H1 (cell line): Measurements from ENCODE around the gene MPC1. TPM values are rescaled to one million over a fixed set of nuclear protein-coding genes. Genes with fewer than 3 reads are reported as not detected.

Experiments used
- CTCF ChIA-PET: fragments of 300-600 bp; sonication (Branson Sonifier 250); formaldehyde crosslinking; loops from one replicate; lab custom pipeline; 2021; ENCODE audit not compliant: partially characterized antibody; lab: Charles Lee
- POLR2A ChIA-PET: fragments of 300-600 bp; sonication (Branson Sonifier 250); formaldehyde crosslinking; loops from one replicate; lab custom pipeline; 2021; ENCODE audit warnings: inconsistent platforms; ENCODE audit not compliant: partially characterized antibody; lab: Charles Lee
- DNase-seq, 2 experiments: peaks; one replicate each; pipeline versions ENCODE4 v3.0.0 to v3.0.0-alpha.2; 2010 to 2022; ENCODE audit warnings: low spot score in 2 of 2, low read depth in 1 of 2, mixed read lengths in 1 of 2
- FAIRE-seq: peaks from 2 replicates; lab custom pipeline; 2011; peaks lifted over from hg19 to GRCh38; lab: Jason Lieb, UNC
- H2AFZ ChIP-seq: 2 replicates; pipeline ENCODE4 v1.8.1; 2012; ENCODE audit warnings: low read length, inconsistent platforms
- H2AK5ac ChIP-seq: 2 replicates; pipeline ENCODE4 v1.6.1; 2013; ENCODE audit warnings: low read depth, low read length
- H2BK120ac ChIP-seq: replicated peaks from 2 replicates; pipeline ENCODE3; 2013; ENCODE audit warnings: low read depth, low read length, inconsistent platforms
- H2BK12ac ChIP-seq: 2 replicates; pipeline ENCODE4 v1.6.1; 2013; ENCODE audit warnings: low read depth, low read length
- H2BK15ac ChIP-seq: 2 replicates; pipeline ENCODE4 v1.6.1; 2013; ENCODE audit warnings: low read length
- H2BK20ac ChIP-seq: 2 replicates; pipeline ENCODE4 v1.6.1; 2013; ENCODE audit warnings: low read length
- H2BK5ac ChIP-seq: 2 replicates; pipeline ENCODE4 v1.6.1; 2013; ENCODE audit warnings: low read depth, low read length
- H3K14ac ChIP-seq: 2 replicates; pipeline ENCODE4 v1.6.1; 2013; ENCODE audit warnings: inconsistent platforms; ENCODE audit not compliant: insufficient read length
- H3K18ac ChIP-seq: 2 replicates; pipeline ENCODE4 v1.6.1; 2013; ENCODE audit warnings: low read length; ENCODE audit errors: extremely low read depth
- H3K23ac ChIP-seq: 2 replicates; pipeline ENCODE4 v1.6.1; 2013; ENCODE audit warnings: inconsistent platforms; ENCODE audit not compliant: insufficient read length
- H3K23me2 ChIP-seq: 2 replicates; pipeline ENCODE4 v1.6.1; 2013; ENCODE audit warnings: low read depth, low read length
- H3K27ac ChIP-seq: 2 replicates; pipeline ENCODE4 v1.6.1; 2011; ENCODE audit warnings: low read depth, low read length, inconsistent platforms
- H3K27me3 ChIP-seq, 4 experiments: replicated peaks in 1 of 4; 1 replicate in 1 of 4; 2 replicates in 3 of 4; pipeline versions ENCODE4 v1.6.1 to v1.8.1; 2011 to 2013; ENCODE audit warnings: low read length in 3 of 4, mild to moderate bottlenecking in 3 of 4, inconsistent platforms in 2 of 4, mixed read lengths in 2 of 4, moderate library complexity in 1 of 4; ENCODE audit not compliant: control insufficient read depth in 3 of 4, insufficient read depth in 3 of 4; ENCODE audit errors: extremely low read depth in 1 of 4
- H3K36me3 ChIP-seq, 4 experiments: 2 replicates each; pipeline versions ENCODE4 v1.6.1 to v1.8.1; 2011 to 2013; ENCODE audit warnings: mild to moderate bottlenecking in 4 of 4, low read length in 3 of 4, moderate library complexity in 2 of 4, control low read depth in 1 of 4, inconsistent platforms in 1 of 4; ENCODE audit not compliant: insufficient read depth in 4 of 4, control insufficient read depth in 2 of 4
- H3K4ac ChIP-seq: replicated peaks from 2 replicates; pipeline ENCODE3; 2013; ENCODE audit warnings: low read length, low read depth, mixed read lengths, inconsistent platforms; ENCODE audit not compliant: insufficient read length
- H3K4me1 ChIP-seq, 4 experiments: replicated peaks in 1 of 4; 1 replicate in 1 of 4; 2 replicates in 3 of 4; pipeline versions ENCODE4 v1.6.1 to v1.8.1; 2011 to 2013; ENCODE audit warnings: low read length in 3 of 4, inconsistent platforms in 2 of 4, mixed read lengths in 1 of 4; ENCODE audit not compliant: insufficient read depth in 4 of 4, control insufficient read depth in 3 of 4
- H3K4me2 ChIP-seq, 2 experiments: 2 replicates each; pipeline versions ENCODE4 v1.6.1 to v1.8.1; 2011 to 2013; ENCODE audit warnings: low read depth in 2 of 2, low read length in 2 of 2, control low read depth in 1 of 2, inconsistent platforms in 1 of 2, mild to moderate bottlenecking in 1 of 2; ENCODE audit not compliant: insufficient read depth in 1 of 2
- H3K4me3 ChIP-seq, 4 experiments: fragments of 200-600, 300-600 bp in 1 of 4; sonication (generic), shearing (Covaris generic), sonication (Bioruptor Twin) in 1 of 4; 2 replicates each; pipeline versions ENCODE4 v1.5.1 to v1.8.1; 2011 to 2016; ENCODE audit warnings: low read length in 4 of 4, low read depth in 3 of 4, control low read depth in 2 of 4, inconsistent platforms in 2 of 4, mild to moderate bottlenecking in 2 of 4, mixed read lengths in 1 of 4, moderate library complexity in 1 of 4; ENCODE audit not compliant: insufficient read depth in 2 of 4; ENCODE audit errors: extremely low read depth in 1 of 4
- H3K56ac ChIP-seq: replicated peaks from 2 replicates; pipeline ENCODE3; 2013; ENCODE audit warnings: low read depth, mild to moderate bottlenecking, mixed read lengths, low read length, inconsistent platforms; ENCODE audit not compliant: insufficient read length
- H3K79me1 ChIP-seq: 2 replicates; pipeline ENCODE4 v1.6.1; 2013; ENCODE audit warnings: low read depth, low read length, control low read depth
- H3K79me2 ChIP-seq, 2 experiments: 2 replicates each; pipeline versions ENCODE4 v1.6.1 to v1.8.1; 2012 to 2013; ENCODE audit warnings: low read length in 2 of 2, mild to moderate bottlenecking in 2 of 2, inconsistent platforms in 1 of 2; ENCODE audit not compliant: insufficient read depth in 2 of 2, control insufficient read depth in 1 of 2
- H3K9ac ChIP-seq, 4 experiments: replicated peaks in 1 of 4; 1 replicate in 1 of 4; 2 replicates in 3 of 4; pipeline versions ENCODE4 v1.6.1 to v1.8.1; 2011 to 2013; ENCODE audit warnings: low read depth in 3 of 4, low read length in 3 of 4, control low read depth in 2 of 4, mild to moderate bottlenecking in 2 of 4, moderate library complexity in 2 of 4, inconsistent platforms in 1 of 4; ENCODE audit errors: extremely low read depth in 1 of 4
- H3K9me3 ChIP-seq, 2 experiments: 2 replicates each; pipeline versions ENCODE4 v1.6.1 to v1.8.1; 2012 to 2013; ENCODE audit warnings: mild to moderate bottlenecking in 2 of 2, moderate library complexity in 2 of 2, control low read depth in 1 of 2, inconsistent platforms in 1 of 2, low read depth in 1 of 2, low read length in 1 of 2, mixed read lengths in 1 of 2; ENCODE audit not compliant: insufficient read depth in 2 of 2
- H4K20me1 ChIP-seq, 2 experiments: replicated peaks in 1 of 2; 2 replicates each; pipeline versions ENCODE3 to v1.8.1; 2011 to 2013; ENCODE audit warnings: inconsistent platforms in 2 of 2, low read length in 2 of 2, mild to moderate bottlenecking in 1 of 2; ENCODE audit not compliant: insufficient read depth in 2 of 2, control insufficient read depth in 1 of 2
- H4K5ac ChIP-seq: 2 replicates; pipeline ENCODE4 v1.6.1; 2013; ENCODE audit warnings: low read length, low read depth, mixed read lengths, inconsistent platforms; ENCODE audit not compliant: insufficient read length
- H4K8ac ChIP-seq: 2 replicates; pipeline ENCODE4 v1.8.0; 2013; ENCODE audit warnings: mild to moderate bottlenecking, moderate library complexity, low read length, inconsistent platforms; ENCODE audit not compliant: insufficient read depth; ENCODE audit errors: extremely low read depth
- H4K91ac ChIP-seq: replicated peaks from 2 replicates; pipeline ENCODE3; 2013; ENCODE audit warnings: low read length, mixed read lengths, inconsistent platforms; ENCODE audit not compliant: insufficient read length
- NRF1 ChIP-seq: IDR thresholded peaks from 2 replicates; pipeline ENCODE4 v1.6.1; 2011; ENCODE audit warnings: mild to moderate bottlenecking, low read depth, low read length, improper control_type of control experiment
- WGBS, 2 experiments: shearing (Covaris generic) in 1 of 2; methylation state at CpG; one replicate each; pipeline versions ENCODE4 v1.1.6 to v1.1.7; 2013 to 2015; ENCODE audit warnings: low lambda C conversion rate in 2 of 2, mixed read lengths in 2 of 2, inconsistent platforms in 1 of 2, low coverage in 1 of 2, missing lambda C conversion rate in 1 of 2; ENCODE audit not compliant: insufficient replicate concordance in 2 of 2, insufficient coverage in 1 of 2, insufficient read length in 1 of 2; ENCODE audit errors: extremely low coverage in 1 of 2, missing lambda C conversion rate in 1 of 2; 5-methylcytosine and 5-hydroxymethylcytosine counted together
- polyA plus RNA-seq, 7 experiments: library from polyadenylated mRNA; depleted of rRNA in 3 of 7; stranded (reverse) in 5 of 7; unstranded in 2 of 7; fragments of >200 nt in 5 of 7; fragments of 200-250 nt in 2 of 7; gene quantifications; 1 replicate in 5 of 7; 2 replicates in 1 of 7; 4 replicates in 1 of 7; pipeline versions ENCODE4 v1.2.1 to v1.2.3, GENCODE V29; 2011 to 2013; ENCODE audit warnings: missing spikeins in 2 of 7, mixed read lengths in 2 of 7
- total RNA-seq: library from RNA; stranded (reverse); fragmentation: NEBNext Ultra II Directional; extraction: Animal tissue kit (Norgen Biotek cat#: 25700); gene quantifications from 2 replicates; pipeline ENCODE4 v1.2.1, GENCODE V29; 2021

The MPC1 gene
- total and polyA plus RNA-seq, 2 of the 8 experiments (the other 6 are each of a cell fraction or from before 2014, with no cell fraction given): 10.2 to 12.6 TPM

DNA sequence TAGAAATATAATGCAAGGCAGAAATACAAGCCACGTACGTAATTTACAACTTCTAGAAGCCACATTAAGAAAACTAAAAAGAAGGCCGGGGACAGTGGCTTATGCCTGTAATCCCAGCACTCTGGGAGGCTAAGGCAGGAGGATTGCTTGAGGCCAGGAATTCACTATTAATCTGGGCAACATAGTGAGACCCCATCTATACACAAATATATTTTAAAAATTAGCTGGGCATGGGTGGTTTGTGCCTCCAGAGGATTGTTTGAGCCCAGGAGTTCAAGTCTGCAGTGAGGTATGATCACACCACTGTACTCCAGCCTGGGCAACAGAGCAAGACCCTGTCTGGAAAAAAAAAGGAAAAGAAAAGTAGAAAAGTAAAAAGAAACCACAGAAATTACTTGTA is 12.3 kb downstream of the MPC1 start:
- FAIRE-seq (no peak), DNase-seq (no peak)
- Histone ChIP-seq H3K36me3 (no peaks in the 10 kb centered on the region), H4K20me1 (no peaks in the 10 kb centered on the region), H3K4me1 (peaks cover 2 to 10% (median 7%) of the 10 kb centered on the region in 4 experiments; a peak in 6 of 7 replicates), H2BK5ac (no peak overlapping the region), H2BK20ac (no peak overlapping the region), H4K5ac (no peak overlapping the region), H2AK5ac (no peak overlapping the region), H2BK12ac (no peak overlapping the region), H2BK120ac (no peak overlapping the region), H3K4me2 (no peak overlapping the region), H3K18ac (no peak overlapping the region), H4K8ac (no peak overlapping the region), H3K27me3 (no peaks in the 10 kb centered on the region), H4K91ac (no peak overlapping the region), H3K23me2 (no peaks in the 10 kb centered on the region), H3K14ac (no peak overlapping the region), H2AFZ (no peak overlapping the region), H3K27ac (no peak overlapping the region), H3K4me3 (no peak overlapping the region), H3K4ac (no peak overlapping the region), H3K79me2 (no peaks in the 10 kb centered on the region), H3K79me1 (no peaks in the 10 kb centered on the region), H3K9ac (no peak overlapping the region), H3K56ac (no peak overlapping the region), H3K23ac (no peak overlapping the region), H2BK15ac (no peak overlapping the region), H3K9me3 (no peaks in the 10 kb centered on the region)
- POLR2A ChIA-PET: no interaction called here
- 94% methylated on average over 3 of the region's 3 CpGs; no CpG with 5 or more reads in 1 of the 2 experiments for WGBS, 2 experiments
- CTCF ChIA-PET: interaction anchor here (0.6 to 1.6 kb wide), 3 partner anchors 8 to 57 kb away, joined by 3 to 5 read pairs (median 3); no protein-coding TSS in a partner anchor
- no peak for TF ChIP-seq NRF1
